Ascending aorta (tissue), 2 donors: ENCODE data around the gene FAM120C. TPM values are rescaled to one million over a fixed set of nuclear protein-coding genes. Genes with fewer than 3 reads are reported as not detected.

Experiments used
- DNase-seq, 2 donors: peaks; one replicate each; pipeline ENCODE4 v3.0.0-alpha.2; 2019; ENCODE audit warnings: low spot score in 2 of 2
- H3K27ac ChIP-seq, 2 donors: fragments of 200-600 bp; sonication (generic); one replicate each; pipeline ENCODE4 v1.5.1; 2016 to 2017; ENCODE audit warnings: mild to moderate bottlenecking in 1 of 2
- H3K27me3 ChIP-seq: fragments of 200-600 bp; sonication (generic); one replicate; pipeline ENCODE4 v1.5.1; 2017
- H3K36me3 ChIP-seq, 2 donors: fragments of 200-600 bp; sonication (generic); one replicate each; pipeline ENCODE4 v1.5.1; 2016
- H3K4me1 ChIP-seq, 2 donors: fragments of 200-600 bp; sonication (generic); one replicate each; pipeline ENCODE4 v1.5.1; 2016 to 2017; ENCODE audit warnings: mild to moderate bottlenecking in 1 of 2
- H3K4me3 ChIP-seq, 2 donors: fragments of 200-600 bp; sonication (generic); one replicate each; pipeline ENCODE4 v1.5.1; 2016 to 2017; ENCODE audit warnings: mild to moderate bottlenecking in 1 of 2
- H3K9me3 ChIP-seq, 2 donors: fragments of 200-600 bp; sonication (generic); one replicate each; pipeline ENCODE4 v1.5.1; 2016
- intact Hi-C: fragments of 100-400 bp; cut with DNase I; formaldehyde crosslinking; loops from one replicate; pipeline ENCODE4 v1.15.1; 2023
- total RNA-seq: library from RNA; depleted of rRNA; stranded (reverse); fragments of >200 nt; gene quantifications from one replicate; pipeline ENCODE4 v1.1.0, GENCODE V29; 2016
- TF ChIP-seq, protein P1 (sequence below), 3 experiments: fragments of 200-600 bp in 2 of 3; fragments of 450-650 bp in 1 of 3; sonication (generic) in 2 of 3; IDR thresholded peaks; one replicate each; pipeline ENCODE4 v1.5.1; 2016 to 2019; ENCODE audit warnings: antibody characterized with exemption in 3 of 3, mild to moderate bottlenecking in 1 of 3, moderate library complexity in 1 of 3

FAM120C gene, protein sequence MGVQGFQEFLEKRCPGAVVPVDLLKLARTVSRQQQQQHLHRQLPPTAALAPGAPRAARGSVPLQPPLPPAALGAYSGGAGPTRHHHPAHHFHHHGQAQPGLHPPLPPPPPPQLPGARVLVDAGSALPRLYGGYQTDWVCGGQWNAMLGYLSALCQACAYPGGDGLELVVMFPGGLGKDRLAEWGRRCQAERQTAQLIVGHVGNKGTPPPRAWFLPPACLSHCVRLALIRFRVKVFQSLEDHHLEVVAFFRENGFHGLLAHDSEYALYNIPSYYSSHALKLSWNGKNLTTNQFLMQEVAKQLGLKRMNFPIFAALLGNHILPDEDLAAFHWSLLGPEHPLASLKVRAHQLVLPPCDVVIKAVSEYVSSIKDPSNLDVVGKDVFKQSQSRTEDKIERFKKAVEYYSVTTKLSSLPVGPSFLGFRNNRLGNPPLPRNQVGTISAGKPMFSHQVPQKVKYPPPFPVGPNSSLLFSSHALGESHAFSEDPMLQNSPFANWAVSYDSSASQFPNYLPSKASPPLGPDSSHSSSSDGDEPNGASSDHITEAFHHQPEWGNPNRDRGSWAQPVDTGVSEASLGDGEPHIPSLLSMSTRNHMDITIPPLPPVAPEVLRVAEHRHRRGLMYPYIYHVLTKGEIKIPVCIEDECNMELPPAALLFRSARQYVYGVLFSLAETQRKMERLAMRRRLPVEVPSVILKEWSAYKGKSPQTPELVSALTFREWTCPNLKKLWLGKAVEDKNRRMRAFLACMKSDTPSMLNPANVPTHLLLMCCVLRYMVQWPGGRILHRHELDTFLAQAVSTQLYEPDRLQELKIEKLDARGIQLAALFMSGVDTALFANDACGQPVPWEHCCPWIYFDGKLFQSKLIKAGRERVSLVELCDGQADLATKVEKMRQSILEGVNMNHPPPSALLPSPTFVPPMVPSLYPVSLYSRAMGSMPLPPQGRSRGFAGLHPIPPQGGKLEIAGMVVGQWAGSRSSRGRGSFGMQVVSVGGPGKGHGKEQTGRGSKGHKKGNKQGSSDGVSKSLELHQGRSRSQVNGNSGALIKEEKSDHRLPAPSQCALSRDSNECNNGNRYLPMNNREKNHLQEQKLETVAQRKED
- total RNA-seq, result 1.6 TPM

DNA sequence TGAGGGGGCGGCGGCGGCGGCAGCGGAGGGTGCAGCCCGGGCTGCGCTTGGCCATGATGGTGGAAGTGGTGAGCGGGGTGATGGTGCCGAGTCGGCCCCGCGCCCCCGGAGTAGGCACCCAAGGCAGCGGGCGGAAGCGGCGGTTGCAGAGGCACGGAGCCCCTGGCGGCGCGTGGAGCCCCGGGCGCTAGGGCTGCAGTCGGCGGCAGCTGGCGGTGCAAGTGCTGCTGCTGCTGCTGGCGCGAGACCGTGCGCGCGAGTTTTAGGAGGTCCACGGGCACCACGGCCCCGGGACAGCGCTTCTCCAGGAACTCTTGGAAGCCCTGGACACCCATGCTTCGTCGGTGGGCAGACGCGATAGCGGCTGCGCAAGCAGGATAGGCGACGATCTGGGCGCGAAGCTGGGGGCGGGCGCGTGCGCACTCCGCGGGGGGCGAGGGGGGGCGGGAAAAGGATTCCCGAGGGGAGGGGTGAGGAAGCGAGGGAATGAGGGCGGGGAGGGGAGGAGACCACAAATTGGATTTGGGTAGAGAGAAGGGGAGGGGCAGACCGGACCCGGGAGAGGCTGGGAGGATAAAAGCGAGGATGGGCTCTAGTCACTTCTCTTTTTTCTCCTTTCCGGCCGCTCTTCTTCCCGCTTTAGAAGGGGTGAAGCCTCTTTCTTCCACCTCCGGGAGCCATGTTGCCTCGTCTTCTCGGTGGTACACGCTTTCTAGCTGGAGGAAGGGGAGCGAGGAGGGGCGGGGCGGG lies at the start of gene FAM120C:
TSS of gene FAM120C (minus strand) at position 391 of the 750 bp plus-strand sequence. CDS start at position 335, 56 bp downstream.
- H3K9me3 ChIP-seq, result no peaks in the 10 kb centered on the region
- H3K36me3 ChIP-seq, result no peaks in the 10 kb centered on the region
- H3K27me3 ChIP-seq, result no peaks in the 10 kb centered on the region
- intact Hi-C loops, result loop anchor here (1.0 to 10.0 kb wide), 6 partner anchors 139 to 822 kb away; partner anchors contain the start of genes APEX2, HUWE1, PHF8 and WNK3
- peak within 1 kb of the TSS; percentile 69 to 78 for H3K4me3 ChIP-seq
- TF ChIP-seq, protein P1, sequence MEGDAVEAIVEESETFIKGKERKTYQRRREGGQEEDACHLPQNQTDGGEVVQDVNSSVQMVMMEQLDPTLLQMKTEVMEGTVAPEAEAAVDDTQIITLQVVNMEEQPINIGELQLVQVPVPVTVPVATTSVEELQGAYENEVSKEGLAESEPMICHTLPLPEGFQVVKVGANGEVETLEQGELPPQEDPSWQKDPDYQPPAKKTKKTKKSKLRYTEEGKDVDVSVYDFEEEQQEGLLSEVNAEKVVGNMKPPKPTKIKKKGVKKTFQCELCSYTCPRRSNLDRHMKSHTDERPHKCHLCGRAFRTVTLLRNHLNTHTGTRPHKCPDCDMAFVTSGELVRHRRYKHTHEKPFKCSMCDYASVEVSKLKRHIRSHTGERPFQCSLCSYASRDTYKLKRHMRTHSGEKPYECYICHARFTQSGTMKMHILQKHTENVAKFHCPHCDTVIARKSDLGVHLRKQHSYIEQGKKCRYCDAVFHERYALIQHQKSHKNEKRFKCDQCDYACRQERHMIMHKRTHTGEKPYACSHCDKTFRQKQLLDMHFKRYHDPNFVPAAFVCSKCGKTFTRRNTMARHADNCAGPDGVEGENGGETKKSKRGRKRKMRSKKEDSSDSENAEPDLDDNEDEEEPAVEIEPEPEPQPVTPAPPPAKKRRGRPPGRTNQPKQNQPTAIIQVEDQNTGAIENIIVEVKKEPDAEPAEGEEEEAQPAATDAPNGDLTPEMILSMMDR (IDR thresholded peaks at IDR 0.05), result no peak
- H3K27ac ChIP-seq, result peak within 1 kb of the TSS; percentile 86 to 91
- DNase-seq, result peak in 1 of 2 donors; percentile 73
- H3K4me1 ChIP-seq, result peaks cover 0 to 3% of the 10 kb centered on the region in 2 donors

DNA sequence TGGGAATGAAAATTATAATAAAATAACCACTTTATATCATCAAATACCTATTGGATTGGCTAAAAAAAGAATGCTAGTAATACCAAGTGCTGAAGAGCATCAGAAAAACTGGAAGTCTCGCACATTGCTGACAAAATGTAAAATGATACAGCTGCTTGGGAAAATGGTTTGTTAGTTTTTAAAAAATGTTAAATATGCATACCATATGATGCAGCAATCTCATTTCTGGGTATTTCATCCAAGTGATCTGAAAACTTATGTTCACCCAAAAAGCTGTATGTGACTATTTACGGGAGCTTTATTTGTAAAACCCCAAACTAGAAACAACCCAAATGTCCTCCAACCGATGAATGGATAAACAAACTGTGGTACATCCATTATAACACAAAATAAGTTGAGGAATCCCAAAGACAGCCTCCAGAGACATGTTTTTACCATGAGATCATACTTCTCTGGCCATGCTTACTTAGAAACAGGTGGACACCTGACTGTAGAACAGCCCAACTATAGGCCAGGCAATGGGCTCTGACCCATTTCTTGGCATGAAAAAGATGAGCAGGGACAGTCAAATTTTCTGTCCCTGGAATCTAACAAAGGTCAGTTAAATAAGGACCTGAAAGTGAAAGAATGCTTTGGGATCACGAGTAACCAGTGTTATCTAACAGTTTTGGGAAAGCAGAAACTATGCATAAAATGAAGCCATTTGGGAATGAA lies 47.5 kb upstream of the FAM120C start:
- Histone ChIP-seq H3K4me3 (no peak overlapping the region), H3K4me1 (no peaks in the 10 kb centered on the region), H3K27me3 (no peaks in the 10 kb centered on the region), H3K9me3 (no peaks in the 10 kb centered on the region), H3K36me3 (no peaks in the 10 kb centered on the region), H3K27ac (no peak overlapping the region)
- TF ChIP-seq, protein P1 (IDR thresholded peaks at IDR 0.05), result no peak
- DNase-seq, result no peak
- intact Hi-C loops, result no loop called here

GRCh38 chrX:54223581-54223980 lies 40.5 kb upstream of the FAM120C start:
- H3K9me3 ChIP-seq, result no peaks in the 10 kb centered on the region
- H3K4me1 ChIP-seq, result no peaks in the 10 kb centered on the region
- H3K27me3 ChIP-seq, result no peaks in the 10 kb centered on the region
- TF ChIP-seq, protein P1 (IDR thresholded peaks at IDR 0.05), result no peak
- no peak for DNase-seq
- no peak overlapping the region for H3K4me3 ChIP-seq
- no peaks in the 10 kb centered on the region for H3K36me3 ChIP-seq
- intact Hi-C loops, result no loop called here
- no peak overlapping the region for H3K27ac ChIP-seq

- no peaks in the 10 kb centered on the region for H3K4me1 ChIP-seq
- TF ChIP-seq, protein P1 (IDR thresholded peaks at IDR 0.05), result no peak
- intact Hi-C loops, result no loop called here
- no peak for DNase-seq
- H3K27me3 ChIP-seq, result no peaks in the 10 kb centered on the region
- no peak overlapping the region for H3K4me3 ChIP-seq
- no peak overlapping the region for H3K27ac ChIP-seq
- no peaks in the 10 kb centered on the region for H3K36me3 ChIP-seq
- H3K9me3 ChIP-seq, result no peaks in the 10 kb centered on the region
Measured at GRCh38 chrX:54213603-54214002, 30.5 kb upstream of the FAM120C start.
